ENCODE measurements around the gene SIGLEC11.
"Not testable (repeated sequence)": the region's sequence is repeated elsewhere in the genome, so short reads cannot be mapped to it uniquely, and the experiment has no call there.

GRCh38 chr19:49958596-49958995, 2.4 kb downstream of the SIGLEC11 start:
- not testable (repeated sequence) for TF ChIP-seq OSR2 (tag by site-specific recombination; IDR thresholded peaks at IDR 0.05); KLF10 (tag by site-specific recombination; IDR thresholded peaks at IDR 0.05); YY2 (tag by site-specific recombination; IDR thresholded peaks at IDR 0.05); ZNF146 (tag by site-specific recombination; IDR thresholded peaks at IDR 0.05); ZNF76 (tag by site-specific recombination; IDR thresholded peaks at IDR 0.05; ENCODE audit: borderline replicate concordance, low read depth); ZNF830 (tag by site-specific recombination; IDR thresholded peaks at IDR 0.05; ENCODE audit: low read depth); ZFP41 (tag by site-specific recombination; IDR thresholded peaks at IDR 0.05; ENCODE audit: borderline replicate concordance); HOXA7 (CRISPR knock-in tag; IDR thresholded peaks at IDR 0.05; ENCODE audit: borderline replicate concordance); CTCF (tag by site-specific recombination; IDR thresholded peaks at IDR 0.05)

Measured in HEK293 (cell line).